Neuronal stem cell (in vitro differentiated cells): ENCODE measurements around the gene EFCAB14.

Source experiments
- DNase-seq: peaks from one replicate; pipeline ENCODE4 v3.0.0-alpha.2; 2013; ENCODE audit warnings: low spot score
- H2AFZ ChIP-seq: one replicate; pipeline ENCODE4 v1.6.1; 2013; ENCODE audit warnings: mild to moderate bottlenecking, low read length, inconsistent platforms
- H2AK5ac ChIP-seq: 2 replicates; pipeline ENCODE4 v1.6.1; 2013; ENCODE audit warnings: low read depth, mild to moderate bottlenecking, inconsistent platforms, low read length, moderate library complexity, mixed read lengths
- H2BK120ac ChIP-seq: 2 replicates; pipeline ENCODE4 v1.6.1; 2013; ENCODE audit warnings: low read depth, mild to moderate bottlenecking, inconsistent platforms, low read length, moderate library complexity, mixed read lengths
- H2BK12ac ChIP-seq: one replicate; pipeline ENCODE4 v1.6.1; 2013; ENCODE audit warnings: low read length, inconsistent platforms
- H2BK15ac ChIP-seq: 2 replicates; pipeline ENCODE4 v1.6.1; 2013; ENCODE audit warnings: mild to moderate bottlenecking, low read length, inconsistent platforms, mixed read lengths
- H2BK5ac ChIP-seq: one replicate; pipeline ENCODE4 v1.6.1; 2013; ENCODE audit warnings: inconsistent platforms, mild to moderate bottlenecking, low read length, moderate library complexity
- H3K14ac ChIP-seq: one replicate; pipeline ENCODE4 v1.6.1; 2013; ENCODE audit warnings: low read length, inconsistent platforms
- H3K18ac ChIP-seq: 2 replicates; pipeline ENCODE4 v1.6.1; 2013; ENCODE audit warnings: low read length, inconsistent platforms
- H3K23ac ChIP-seq: 2 replicates; pipeline ENCODE4 v1.6.1; 2013; ENCODE audit warnings: low read depth, mild to moderate bottlenecking, mixed read lengths, low read length, inconsistent platforms; ENCODE audit not compliant: poor library complexity
- H3K27ac ChIP-seq: replicated peaks from 3 replicates; pipeline ENCODE4 v1.5.1; 2013; ENCODE audit warnings: low read length, inconsistent platforms
- H3K27me3 ChIP-seq, 3 experiments: 2 replicates each; pipeline ENCODE4 v1.6.1; 2013; ENCODE audit warnings: low read length in 3 of 3, mild to moderate bottlenecking in 2 of 3, inconsistent platforms in 1 of 3, low read depth in 1 of 3, mixed read lengths in 1 of 3, moderate library complexity in 1 of 3; ENCODE audit not compliant: control insufficient read depth in 3 of 3, insufficient read depth in 3 of 3
- H3K36me3 ChIP-seq, 2 donors: replicated peaks in 1 of 2; 2 replicates each; pipeline ENCODE4 v1.6.1; 2013; ENCODE audit warnings: low read length in 2 of 2; ENCODE audit not compliant: control insufficient read depth in 2 of 2, insufficient read depth in 2 of 2
- H3K4ac ChIP-seq: 2 replicates; pipeline ENCODE4 v1.6.1; 2013; ENCODE audit warnings: inconsistent platforms, mild to moderate bottlenecking, low read length, moderate library complexity
- H3K4me1 ChIP-seq, 2 donors: 1 replicate in 1 of 2; 2 replicates in 1 of 2; pipeline ENCODE4 v1.6.1; 2013; ENCODE audit warnings: low read length in 2 of 2, low read depth in 1 of 2; ENCODE audit not compliant: control insufficient read depth in 2 of 2, insufficient read depth in 1 of 2
- H3K4me2 ChIP-seq: one replicate; pipeline ENCODE4 v1.6.1; 2013; ENCODE audit warnings: mild to moderate bottlenecking, low read length, inconsistent platforms; ENCODE audit not compliant: insufficient read depth, poor library complexity, severe bottlenecking
- H3K4me3 ChIP-seq, 2 donors: 2 replicates each; pipeline ENCODE4 v1.5.1; 2013; ENCODE audit warnings: low read length in 2 of 2, mild to moderate bottlenecking in 2 of 2, inconsistent platforms in 1 of 2, moderate library complexity in 1 of 2
- H3K79me1 ChIP-seq: one replicate; pipeline ENCODE4 v1.6.1; 2013; ENCODE audit warnings: low read depth, mild to moderate bottlenecking, inconsistent platforms, low read length, moderate library complexity
- H3K9ac ChIP-seq: one replicate; pipeline ENCODE4 v1.6.1; 2013; ENCODE audit warnings: mild to moderate bottlenecking, low read depth, low read length, inconsistent platforms; ENCODE audit not compliant: poor library complexity
- H3K9me3 ChIP-seq, 2 donors: replicated peaks in 1 of 2; 2 replicates each; pipeline versions ENCODE3 to v1.6.1; 2013; ENCODE audit warnings: low read length in 2 of 2, mild to moderate bottlenecking in 2 of 2, inconsistent platforms in 1 of 2, low read depth in 1 of 2, mixed read lengths in 1 of 2, moderate library complexity in 1 of 2; ENCODE audit not compliant: control insufficient read depth in 2 of 2, insufficient read depth in 1 of 2
- H4K8ac ChIP-seq: one replicate; pipeline ENCODE4 v1.6.1; 2013; ENCODE audit warnings: low read depth, mild to moderate bottlenecking, inconsistent platforms, low read length, moderate library complexity
- H4K91ac ChIP-seq: one replicate; pipeline ENCODE4 v1.6.1; 2013; ENCODE audit warnings: low read length, low read depth, mild to moderate bottlenecking, inconsistent platforms; ENCODE audit not compliant: poor library complexity
- WGBS, 2 donors: extraction: QIAGEN DNeasy Blood & Tissue Kit; methylation state at CpG; one replicate each; pipeline ENCODE4 v1.1.7; 2013; ENCODE audit warnings: missing lambda C conversion rate in 2 of 2, mixed read lengths in 1 of 2; ENCODE audit not compliant: insufficient read length in 2 of 2, insufficient replicate concordance in 1 of 2; ENCODE audit errors: extremely low coverage in 2 of 2; 5-methylcytosine and 5-hydroxymethylcytosine counted together

The EFCAB14 gene

GRCh38 chr1:46675549-46676314 lies 43.2 kb downstream of the EFCAB14 start:
- H2BK12ac ChIP-seq, result no peak overlapping the region
- no peak for DNase-seq

GRCh38 chr1:46673749-46674182 lies 45.1 kb downstream of the EFCAB14 start:
- Histone ChIP-seq H3K9ac (no peak overlapping the region), H2AK5ac (no peak overlapping the region), H3K36me3 (peaks cover 2 to 51% of the 10 kb centered on the region in 2 donors), H3K9me3 (no peaks in the 10 kb centered on the region), H3K4me2 (no peak overlapping the region), H3K4me1 (peaks cover 0 to 11% of the 10 kb centered on the region in 2 donors), H4K91ac (no peak overlapping the region), H3K23ac (no peak overlapping the region), H3K18ac (no peak overlapping the region), H3K79me1 (no peaks in the 10 kb centered on the region), H4K8ac (no peak overlapping the region), H3K27ac (no peak overlapping the region), H2AFZ (no peak overlapping the region), H2BK15ac (no peak overlapping the region), H2BK5ac (no peak overlapping the region), H3K14ac (no peak overlapping the region), H3K27me3 (no peaks in the 10 kb centered on the region), H3K4me3 (no peak overlapping the region), H2BK12ac (no peak overlapping the region), H3K4ac (no peak overlapping the region), H2BK120ac (no peak overlapping the region)
- WGBS, 2 donors, result no CpG with 5 or more reads among the region's 4 CpGs
- no peak for DNase-seq

More at GRCh38 chr1:46675549-46676314, 43.2 kb downstream of the EFCAB14 start:
- WGBS, 2 donors, result no CpG with 5 or more reads among the region's 1 CpG
- Histone ChIP-seq H3K9me3 (no peaks in the 10 kb centered on the region), H3K4me3 (no peak overlapping the region), H3K4ac (no peak overlapping the region), H3K36me3 (peaks cover 6 to 70% of the 10 kb centered on the region in 2 donors), H2BK15ac (no peak overlapping the region), H2AK5ac (no peak overlapping the region), H3K14ac (no peak overlapping the region), H3K4me2 (no peak overlapping the region), H3K9ac (no peak overlapping the region), H2BK5ac (no peak overlapping the region), H3K23ac (no peak overlapping the region), H3K4me1 (peaks cover 0 to 11% of the 10 kb centered on the region in 2 donors), H2BK120ac (no peak overlapping the region), H4K8ac (no peak overlapping the region), H3K27me3 (no peaks in the 10 kb centered on the region), H3K27ac (peak overlapping the region; percentile 9), H2AFZ (no peak overlapping the region), H3K18ac (no peak overlapping the region), H4K91ac (no peak overlapping the region), H3K79me1 (no peaks in the 10 kb centered on the region)

GRCh38 chr1:46672696-46673095 lies 46.2 kb downstream of the EFCAB14 start:
- no peak overlapping the region for H3K14ac ChIP-seq
- H2BK15ac ChIP-seq, result no peak overlapping the region
- H3K36me3 ChIP-seq, result peaks cover 0 to 41% of the 10 kb centered on the region in 2 donors
- H2BK5ac ChIP-seq, result no peak overlapping the region
- H3K27ac ChIP-seq, result peak overlapping the region; percentile 6
- H2BK120ac ChIP-seq, result no peak overlapping the region
- H3K4me3 ChIP-seq, result no peak overlapping the region
- H3K18ac ChIP-seq, result no peak overlapping the region
- no peaks in the 10 kb centered on the region for H3K9me3 ChIP-seq
- H3K9ac ChIP-seq, result no peak overlapping the region
- H2AFZ ChIP-seq, result no peak overlapping the region
- H3K27me3 ChIP-seq, result no peaks in the 10 kb centered on the region
- DNase-seq, result no peak
- H3K79me1 ChIP-seq, result no peaks in the 10 kb centered on the region
- H2AK5ac ChIP-seq, result no peak overlapping the region
- H2BK12ac ChIP-seq, result no peak overlapping the region
- no peak overlapping the region for H4K91ac ChIP-seq
- no peak overlapping the region for H3K23ac ChIP-seq
- 100% methylated on average over 2 of the region's 8 CpGs; no CpG with 5 or more reads in 1 of the 2 donors for WGBS, 2 donors
- no peak overlapping the region for H4K8ac ChIP-seq
- H3K4me2 ChIP-seq, result no peak overlapping the region
- no peak overlapping the region for H3K4ac ChIP-seq
- peaks cover 0 to 11% of the 10 kb centered on the region in 2 donors for H3K4me1 ChIP-seq

DNA sequence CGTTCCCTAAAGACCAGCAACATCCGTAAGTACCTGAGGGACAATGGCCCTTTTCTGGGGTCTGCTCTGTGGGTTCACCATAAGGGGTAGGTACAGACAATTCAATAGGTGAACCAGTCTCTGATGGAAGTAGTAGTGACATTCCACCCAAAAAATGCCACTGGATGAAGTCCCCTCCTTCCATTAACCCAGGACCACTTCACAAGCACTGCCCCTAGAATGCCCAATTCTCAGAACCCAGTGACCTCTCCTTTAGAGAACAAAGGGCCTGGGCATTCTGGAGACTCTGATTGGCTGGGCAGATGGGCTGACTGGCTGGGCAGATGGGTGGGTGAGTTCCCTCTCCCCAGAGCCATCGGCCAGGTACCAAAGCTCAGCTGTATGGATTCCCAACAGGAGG lies 47.4 kb downstream of the EFCAB14 start, which contains the start of gene TEX38:
TSS of gene TEX38 (plus strand) at position 301 of the 400 bp plus-strand sequence. CDS start at position 382, 81 bp downstream.
- no CpG with 5 or more reads among the region's 3 CpGs for WGBS, 2 donors
- Histone ChIP-seq H3K18ac (no peak within 1 kb of the TSS), H4K8ac (no peak within 1 kb of the TSS), H3K9ac (no peak within 1 kb of the TSS), H2AK5ac (no peak within 1 kb of the TSS), H3K4me2 (no peak within 1 kb of the TSS), H2BK120ac (no peak within 1 kb of the TSS), H2BK5ac (no peak within 1 kb of the TSS), H3K9me3 (no peaks in the 10 kb centered on the region), H3K79me1 (no peaks in the 10 kb centered on the region), H2BK15ac (no peak within 1 kb of the TSS), H3K27me3 (no peaks in the 10 kb centered on the region), H2BK12ac (no peak within 1 kb of the TSS), H4K91ac (no peak within 1 kb of the TSS), H3K4me1 (peaks cover 6 to 16% of the 10 kb centered on the region in 2 donors), H3K4me3 (peak within 1 kb of the TSS in 1 of 2 donors; percentile 5), H3K27ac (peak within 1 kb of the TSS; percentile 6), H3K23ac (no peak within 1 kb of the TSS), H3K4ac (no peak within 1 kb of the TSS), H3K36me3 (peaks cover 0 to 29% of the 10 kb centered on the region in 2 donors), H2AFZ (no peak within 1 kb of the TSS), H3K14ac (no peak within 1 kb of the TSS)
- DNase-seq, result no peak
